K562 (cell line): ENCODE results near the gene ITPKB. TPM values are rescaled to one million over a fixed set of nuclear protein-coding genes. Genes with fewer than 3 reads are reported as not detected.

Source experiments
- CEBPG ChIP-seq, 3 experiments: fragments of 200-800 bp in 1 of 3; sonication (Bioruptor generic) in 1 of 3; sonication (generic) in 1 of 3; formaldehyde crosslinking in 1 of 3; IDR thresholded peaks in 2 of 3; conservative IDR thresholded peaks in 1 of 3; 2 replicates each; pipeline versions ENCODE4 v1.6.1 to v1.8.0; 2016 to 2022; ENCODE audit warnings: missing compliant biosample characterization in 2 of 3, missing genetic modification characterization in 2 of 3, mild to moderate bottlenecking in 1 of 3, missing genetic modification reagents in 1 of 3
- COPS2 ChIP-seq: fragments of 450-650 bp; conservative IDR thresholded peaks from 2 replicates; pipeline ENCODE4 v1.6.1; 2016; ENCODE audit warnings: mild to moderate bottlenecking, moderate library complexity
- ESRRA ChIP-seq: fragments of 450-650 bp; IDR thresholded peaks from 2 replicates; pipeline ENCODE4 v1.6.1; 2014; ENCODE audit warnings: low read depth, mild to moderate bottlenecking, moderate library complexity, borderline replicate concordance
- FOXM1 ChIP-seq, 2 experiments: fragments of 450-650 bp in 1 of 2; sonication (generic) in 1 of 2; formaldehyde crosslinking in 1 of 2; IDR thresholded peaks; 2 replicates each; pipeline versions ENCODE4 v1.6.1 to v1.9.0; 2017 to 2022; ENCODE audit warnings: low read depth in 2 of 2, mild to moderate bottlenecking in 2 of 2, missing genetic modification reagents in 1 of 2, moderate library complexity in 1 of 2
- KAT2B ChIP-seq: IDR thresholded peaks from one replicate; pipeline ENCODE4 v1.6.1; 2012; ENCODE audit warnings: low read depth, mild to moderate bottlenecking, control low read depth, inconsistent platforms, low read length, moderate library complexity
- NFRKB ChIP-seq: fragments of 450-650 bp; IDR thresholded peaks from 2 replicates; pipeline ENCODE4 v1.6.1; 2016; ENCODE audit warnings: low read depth
- RREB1 ChIP-seq: fragments of 250-450 bp; sonication (Bioruptor Pico); IDR thresholded peaks from 2 replicates; pipeline ENCODE4 v1.4.0; 2020
- SIN3B ChIP-seq: fragments of 450-650 bp; IDR thresholded peaks from 2 replicates; pipeline ENCODE4 v1.6.1; 2017; ENCODE audit warnings: low read depth, mild to moderate bottlenecking, moderate library complexity
- ZBTB11 ChIP-seq, 3 experiments: fragments of 200-800 bp in 1 of 3; fragments of 250-450 bp in 1 of 3; fragments of 450-650 bp in 1 of 3; sonication (Bioruptor Pico) in 1 of 3; sonication (Bioruptor generic) in 1 of 3; formaldehyde crosslinking in 1 of 3; IDR thresholded peaks; 2 replicates each; pipeline versions ENCODE4 v1.6.1 to v1.8.0; 2016 to 2022; ENCODE audit warnings: mild to moderate bottlenecking in 2 of 3, missing genetic modification characterization in 2 of 3, missing compliant biosample characterization in 1 of 3, moderate library complexity in 1 of 3
- ZNF280A ChIP-seq: fragments of 450-650 bp; IDR thresholded peaks from 2 replicates; pipeline ENCODE4 v1.6.1; 2018; ENCODE audit warnings: mild to moderate bottlenecking, low read depth; ENCODE audit not compliant: partially characterized antibody
- polyA plus RNA-seq, 8 experiments: library from polyadenylated mRNA; depleted of rRNA in 4 of 8; stranded (reverse) in 5 of 8; unstranded in 3 of 8; fragments of >200 nt; fragmentation: Nextera tagmentation in 2 of 8; fragmentation: Illumina TruSeq in 1 of 8; extraction: Ambion mirVana in 2 of 8; extraction: Trizol in 1 of 8; gene quantifications; 2 replicates each; pipeline versions ENCODE4 v1.2.1 to v1.2.3, GENCODE V29; 2011 to 2014; ENCODE audit warnings: inconsistent platforms in 1 of 8, missing spikeins in 1 of 8
- total RNA-seq, 7 experiments: library from RNA; depleted of rRNA in 6 of 7; stranded (reverse); fragments of >200 nt in 6 of 7; fragmentation: Illumina TruSeq in 2 of 7; extraction: Trizol in 2 of 7; gene quantifications; 2 replicates each; pipeline versions ENCODE4 v1.2.1 to v1.2.3, GENCODE V29; 2011 to 2021; ENCODE audit warnings: low replicate concordance in 1 of 7

ITPKB gene
- total and polyA plus RNA-seq, 9 of the 15 experiments (the other 6 are each of a cell fraction or from before 2014, with no cell fraction given): 0.01 to 0.22 TPM; not detected in 7

- no peak for TF ChIP-seq ZBTB11 (CRISPR knock-in tag; IDR thresholded peaks at IDR 0.05)
- no peak for TF ChIP-seq FOXM1 (IDR thresholded peaks at IDR 0.05; ENCODE audit: low read depth)
- no peak for TF ChIP-seq FOXM1 (CRISPR knock-in tag; IDR thresholded peaks at IDR 0.05; ENCODE audit: low read depth)
- TF ChIP-seq RREB1 (CRISPR knock-in tag): no peak
- TF ChIP-seq CEBPG (CRISPR knock-in tag; IDR thresholded peaks at IDR 0.05): no peak
- TF ChIP-seq CEBPG (tag; conservative IDR thresholded peaks at IDR 0.05 in 1 of 2, IDR thresholded peaks at IDR 0.05 in 1 of 2): no peak
- TF ChIP-seq COPS2: no peak
- TF ChIP-seq KAT2B: no peak
- no peak for TF ChIP-seq ESRRA
- TF ChIP-seq NFRKB: no peak
- no peak for TF ChIP-seq SIN3B
- no peak for TF ChIP-seq ZNF280A
Measured at GRCh38 chr1:226668173-226668560, 70.9 kb downstream of the ITPKB start (continued).
